GM12878 (cell line): Measurements from ENCODE around the gene MIEF1. TPM values are rescaled to one million over a fixed set of nuclear protein-coding genes. Genes with fewer than 3 reads are reported as not detected.

Experiments used
- ATAC-seq: fragments of 200-7000 bp; cut with Tn5 transposase; 3 replicates; pipeline ENCODE4 v1.9.1; 2020; ENCODE audit warnings: mild to moderate bottlenecking, moderate library complexity
- BruUV-seq: library from RNA; stranded (reverse); fragments of 400-500 nt; replicated peaks from 2 replicates; lab custom pipeline; 2021; lab: Mats Ljungman, UMichigan
- CTCF ChIA-PET: fragments of 300-600 bp; sonication (Branson Sonifier 250); formaldehyde crosslinking; extraction: SDS; loops from one replicate; lab custom pipeline; 2021; ENCODE audit warnings: inconsistent platforms; lab: Yijun Ruan, JAX
- POLR2A ChIA-PET: fragments of 350-600 bp; formaldehyde crosslinking; extraction: SDS; loops from one replicate; lab custom pipeline; 2021; ENCODE audit warnings: inconsistent platforms; lab: Charles Lee
- RAD21 ChIA-PET: fragments of 300-600 bp; sonication (Branson Sonifier 250); formaldehyde crosslinking; loops from one replicate; lab custom pipeline; 2023; ENCODE audit warnings: antibody characterized with exemption; ENCODE audit not compliant: unreplicated experiment; lab: Charles Lee
- SMC1A ChIA-PET: fragments of 300-600 bp; sonication (Branson Sonifier 250); formaldehyde crosslinking; loops from one replicate; lab custom pipeline; 2023; ENCODE audit not compliant: unreplicated experiment, uncharacterized antibody; lab: Charles Lee
- DNase-seq: peaks from one replicate; pipeline ENCODE4 v3.0.0-alpha.2; 2011; ENCODE audit warnings: low read depth, low spot score
- FAIRE-seq: peaks from 3 replicates; lab custom pipeline; 2011; peaks lifted over from hg19 to GRCh38; lab: Jason Lieb, UNC
- H2AFZ ChIP-seq: 2 replicates; pipeline ENCODE4 v1.6.0; 2011; ENCODE audit warnings: low read depth, low read length, control low read depth; ENCODE audit not compliant: control insufficient read depth
- H3K27ac ChIP-seq: 2 replicates; pipeline ENCODE4 v1.5.1; 2011; ENCODE audit warnings: control low read depth; ENCODE audit not compliant: control insufficient read depth, insufficient read depth
- H3K27me3 ChIP-seq, 2 experiments: replicated peaks in 1 of 2; 2 replicates each; pipeline versions ENCODE4 v1.6.0 to v1.6.1; 2011; ENCODE audit warnings: low read length in 1 of 2; ENCODE audit not compliant: control insufficient read depth in 2 of 2, insufficient read depth in 2 of 2
- H3K36me3 ChIP-seq, 2 experiments: 2 replicates each; pipeline ENCODE4 v1.5.1; 2011; ENCODE audit warnings: low read length in 1 of 2; ENCODE audit not compliant: control insufficient read depth in 2 of 2, insufficient read depth in 2 of 2
- H3K4me1 ChIP-seq: 2 replicates; pipeline ENCODE4 v1.6.1; 2011; ENCODE audit warnings: mild to moderate bottlenecking, low read length, moderate library complexity, mixed read lengths; ENCODE audit not compliant: control insufficient read depth, insufficient read depth
- H3K4me2 ChIP-seq: 2 replicates; pipeline ENCODE4 v1.6.0; 2011; ENCODE audit warnings: control low read depth; ENCODE audit not compliant: control insufficient read depth, insufficient read depth
- H3K4me3 ChIP-seq: fragments of 200-600 bp; sonication (generic); 2 replicates; pipeline ENCODE4 v1.5.1; 2016
- H3K79me2 ChIP-seq: 2 replicates; pipeline ENCODE4 v1.6.0; 2011; ENCODE audit warnings: low read length; ENCODE audit not compliant: control insufficient read depth, insufficient read depth
- H3K9ac ChIP-seq: 2 replicates; pipeline ENCODE4 v1.8.0; 2011; ENCODE audit warnings: low read length, control low read depth, mixed read lengths; ENCODE audit not compliant: control insufficient read depth, insufficient read depth
- H3K9me3 ChIP-seq: replicated peaks from 3 replicates; pipeline ENCODE4 v1.5.1; 2011; ENCODE audit warnings: mild to moderate bottlenecking, low read length; ENCODE audit not compliant: control insufficient read depth, insufficient read depth
- H4K20me1 ChIP-seq: 2 replicates; pipeline ENCODE4 v1.6.0; 2011; ENCODE audit not compliant: control insufficient read depth, insufficient read depth
- ASH2L ChIP-seq: fragments of 300-600, 200-600 bp; sonication (generic); IDR thresholded peaks from 2 replicates; pipeline ENCODE4 v1.6.1; 2017; ENCODE audit warnings: low read depth, mild to moderate bottlenecking, borderline replicate concordance
- ATF7 ChIP-seq: fragments of 450-650 bp; IDR thresholded peaks from 2 replicates; pipeline ENCODE4 v1.6.1; 2016; ENCODE audit warnings: low read depth, mild to moderate bottlenecking
- BCL11A ChIP-seq: IDR thresholded peaks from 2 replicates; pipeline ENCODE4 v1.6.1; 2011; ENCODE audit warnings: low read depth, low read length
- CHD1 ChIP-seq: IDR thresholded peaks from 2 replicates; pipeline ENCODE4 v1.6.1; 2012; ENCODE audit warnings: low read depth, low read length, improper control_type of control experiment
- EZH2 ChIP-seq: IDR thresholded peaks from 2 replicates; pipeline ENCODE4 v1.6.1; 2012; ENCODE audit warnings: low read depth, mild to moderate bottlenecking, control low read depth, inconsistent platforms, low read length, borderline replicate concordance; ENCODE audit not compliant: control insufficient read depth
- HDGF ChIP-seq: fragments of 450-650 bp; IDR thresholded peaks from 2 replicates; pipeline ENCODE4 v1.6.1; 2016; ENCODE audit warnings: antibody characterized with exemption
- JUNB ChIP-seq: IDR thresholded peaks from 2 replicates; pipeline ENCODE4 v1.6.1; 2016; ENCODE audit warnings: antibody characterized with exemption, mild to moderate bottlenecking
- KDM1A ChIP-seq: fragments of 200-600 bp; sonication (generic); IDR thresholded peaks from 2 replicates; pipeline ENCODE4 v1.6.1; 2016; ENCODE audit warnings: borderline replicate concordance
- PAX8 ChIP-seq: fragments of 450-650 bp; IDR thresholded peaks from 2 replicates; pipeline ENCODE4 v1.6.1; 2017; ENCODE audit warnings: mild to moderate bottlenecking, moderate library complexity
- SMAD1 ChIP-seq: fragments of 450-650 bp; IDR thresholded peaks from 2 replicates; pipeline ENCODE4 v1.6.1; 2018; ENCODE audit warnings: mild to moderate bottlenecking, low read depth; ENCODE audit not compliant: partially characterized antibody
- SPI1 ChIP-seq: IDR thresholded peaks from 2 replicates; pipeline ENCODE4 v1.6.1; 2011; ENCODE audit warnings: low read depth, mild to moderate bottlenecking, low read length, moderate library complexity, borderline replicate concordance; ENCODE audit not compliant: insufficient read depth
- YY1 ChIP-seq: IDR thresholded peaks from 2 replicates; pipeline ENCODE4 v1.6.1; 2011; ENCODE audit warnings: low read depth, mild to moderate bottlenecking, low read length
- WGBS: methylation state at CpG from one replicate; pipeline ENCODE4 v1.1.6; 2016; ENCODE audit warnings: low lambda C conversion rate; ENCODE audit not compliant: insufficient replicate concordance, insufficient coverage; ENCODE audit errors: missing lambda C conversion rate; 5-methylcytosine and 5-hydroxymethylcytosine counted together
- in situ Hi-C: fragments of 300-500 bp; cut with MboI; formaldehyde crosslinking; loops from 9 replicates; pipeline ENCODE4 v1.14.3; 2018; ENCODE audit warnings: mixed read lengths
- intact Hi-C: fragments of 100-400 bp; cut with micrococcal nuclease; formaldehyde crosslinking; loops from one replicate; pipeline ENCODE4 v1.14.2; 2022; ENCODE audit not compliant: unreplicated experiment
- polyA plus RNA-seq, 11 experiments: library from polyadenylated mRNA; depleted of rRNA in 4 of 11; unstranded in 6 of 11; stranded (reverse) in 5 of 11; fragments of >200 nt; fragmentation: Nextera tagmentation in 4 of 11; fragmentation: Illumina TruSeq in 1 of 11; extraction: Ambion mirVana in 4 of 11; extraction: Trizol in 1 of 11; gene quantifications; 1 replicate in 1 of 11; 2 replicates in 10 of 11; pipeline versions ENCODE4 v1.2.1 to v1.2.3, GENCODE V29; 2011 to 2016; ENCODE audit warnings: inconsistent platforms in 2 of 11, missing spikeins in 2 of 11, low read depth in 1 of 11
- total RNA-seq, 4 experiments: library from RNA; depleted of rRNA in 3 of 4; stranded (reverse); fragments of >200 nt in 3 of 4; fragmentation: Illumina TruSeq in 1 of 4; extraction: Trizol in 1 of 4; gene quantifications; 2 replicates each; pipeline versions ENCODE4 v1.2.1 to v1.2.3, GENCODE V29; 2013 to 2021
- TF ChIP-seq, protein P1 (sequence below): fragments of 450-650 bp; IDR thresholded peaks from 2 replicates; pipeline ENCODE4 v1.6.1; 2016; ENCODE audit warnings: mild to moderate bottlenecking
- TF ChIP-seq, protein P2 (sequence below): IDR thresholded peaks from 2 replicates; pipeline ENCODE4 v1.6.1; 2012; ENCODE audit warnings: low read depth, low read length, improper control_type of control experiment

MIEF1 gene
- total and polyA plus RNA-seq, 10 of the 15 experiments (the other 5 are each of a cell fraction or from before 2014, with no cell fraction given), result 12.4 to 52.3 (median 29.3) TPM

DNA sequence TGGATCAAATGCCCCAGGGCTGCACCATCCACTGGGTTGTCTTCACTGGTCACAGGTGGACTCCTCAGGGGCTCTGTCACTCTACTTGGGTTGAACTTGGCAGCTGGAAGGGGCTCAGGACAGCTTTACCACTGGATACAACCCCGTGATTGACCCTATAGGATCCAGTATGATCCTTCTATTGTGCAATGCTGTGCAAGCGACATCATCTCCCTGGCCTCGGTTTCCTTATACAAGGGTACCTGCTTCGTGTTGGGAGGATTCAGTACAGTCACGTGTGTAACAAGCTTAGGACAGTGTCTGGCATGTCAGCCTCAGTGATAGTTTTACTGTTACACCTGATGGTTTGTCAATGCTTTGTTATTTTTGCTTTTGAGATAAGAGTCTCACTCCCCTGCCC lies 20.5 kb upstream of the MIEF1 start:
- ChIA-PET SMC1A (interaction anchor here (1.0 to 1.3 kb wide), 3 partner anchors 10 to 90 kb away, joined by 3 to 4 read pairs (median 3); no protein-coding TSS in a partner anchor), CTCF (interaction anchor here (2.3 kb wide), 1 partner anchor 45 kb away, joined by 5 read pairs; no protein-coding TSS in a partner anchor), RAD21 (no interaction called here), POLR2A (interaction anchor here (0.6 to 0.8 kb wide), 2 partner anchors 22 to 1273 kb away, joined by 3 read pairs; no protein-coding TSS in a partner anchor)
- Histone ChIP-seq H3K36me3 (peaks cover 8 to 27% of the 10 kb centered on the region in 2 experiments; a peak in 3 of 4 replicates), H2AFZ (no peak overlapping the region), H3K9ac (no peak overlapping the region), H4K20me1 (no peaks in the 10 kb centered on the region), H3K9me3 (no peaks in the 10 kb centered on the region), H3K4me2 (no peak overlapping the region), H3K79me2 (peaks cover 1% of the 10 kb centered on the region), H3K27ac (no peak overlapping the region), H3K27me3 (no peaks in the 10 kb centered on the region), H3K4me3 (no peak overlapping the region), H3K4me1 (no peaks in the 10 kb centered on the region)
- WGBS, result 91% methylated on average over 5 of the region's 5 CpGs
- TF ChIP-seq SPI1, result no peak
- TF ChIP-seq BCL11A, result no peak
- TF ChIP-seq ASH2L, result no peak
- no peak for TF ChIP-seq KDM1A
- no peak for TF ChIP-seq ATF7
- no peak for TF ChIP-seq EZH2
- no peak for TF ChIP-seq PAX8
- no peak for TF ChIP-seq SMAD1
- no peak for TF ChIP-seq YY1
- TF ChIP-seq JUNB, result no peak
- TF ChIP-seq CHD1, result no peak
- TF ChIP-seq, protein P1, sequence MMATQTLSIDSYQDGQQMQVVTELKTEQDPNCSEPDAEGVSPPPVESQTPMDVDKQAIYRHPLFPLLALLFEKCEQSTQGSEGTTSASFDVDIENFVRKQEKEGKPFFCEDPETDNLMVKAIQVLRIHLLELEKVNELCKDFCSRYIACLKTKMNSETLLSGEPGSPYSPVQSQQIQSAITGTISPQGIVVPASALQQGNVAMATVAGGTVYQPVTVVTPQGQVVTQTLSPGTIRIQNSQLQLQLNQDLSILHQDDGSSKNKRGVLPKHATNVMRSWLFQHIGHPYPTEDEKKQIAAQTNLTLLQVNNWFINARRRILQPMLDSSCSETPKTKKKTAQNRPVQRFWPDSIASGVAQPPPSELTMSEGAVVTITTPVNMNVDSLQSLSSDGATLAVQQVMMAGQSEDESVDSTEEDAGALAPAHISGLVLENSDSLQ, result no peak
- TF ChIP-seq, protein P2, sequence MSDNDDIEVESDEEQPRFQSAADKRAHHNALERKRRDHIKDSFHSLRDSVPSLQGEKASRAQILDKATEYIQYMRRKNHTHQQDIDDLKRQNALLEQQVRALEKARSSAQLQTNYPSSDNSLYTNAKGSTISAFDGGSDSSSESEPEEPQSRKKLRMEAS, result no peak
- no peak for TF ChIP-seq HDGF
- intact Hi-C loops (no loop called here), in situ Hi-C loops (no loop called here)
- FAIRE-seq (no peak), ATAC-seq (no peak), DNase-seq (no peak)
- no TSS peak for BruUV-seq
